Endothelial cell of umbilical vein (primary cell): ENCODE results near the gene APOBEC4. TPM values are rescaled to one million over a fixed set of nuclear protein-coding genes. Genes with fewer than 3 reads are reported as not detected.

Source experiments
- BruUV-seq: library from RNA; stranded (reverse); fragments of 400-500 nt; replicated peaks from 2 replicates; lab custom pipeline; 2021; lab: Mats Ljungman, UMichigan
- CTCF ChIA-PET: fragments of 300-600, 350-600 bp; sonication (Branson Sonifier 250); formaldehyde crosslinking; loops from one replicate; lab custom pipeline; 2021; ENCODE audit warnings: antibody characterized with exemption, inconsistent platforms; lab: Charles Lee
- POLR2A ChIA-PET: fragments of 300-600, 350-600 bp; sonication (Branson Sonifier 250); formaldehyde crosslinking; loops from one replicate; lab custom pipeline; 2021; ENCODE audit warnings: antibody characterized with exemption, inconsistent platforms; lab: Charles Lee
- DNase-seq: peaks from one replicate; pipeline ENCODE4 v3.0.0-alpha.2; 2011; ENCODE audit warnings: low read depth, low spot score
- FAIRE-seq: peaks from 2 replicates; lab custom pipeline; 2011; peaks lifted over from hg19 to GRCh38; lab: Jason Lieb, UNC
- H2AFZ ChIP-seq: 2 replicates; pipeline ENCODE4 v1.6.0; 2012; ENCODE audit warnings: low read depth, low read length, control low read depth, inconsistent platforms
- H3K27ac ChIP-seq: 2 replicates; pipeline ENCODE4 v1.5.1; 2011; ENCODE audit warnings: low read depth, mild to moderate bottlenecking, control low read depth, low read length, moderate library complexity; ENCODE audit not compliant: insufficient read depth
- H3K27me3 ChIP-seq, 2 experiments: 2 replicates each; pipeline versions ENCODE4 v1.6.0 to v1.6.1; 2011; ENCODE audit warnings: low read length in 2 of 2, mixed read lengths in 1 of 2; ENCODE audit not compliant: control insufficient read depth in 2 of 2, insufficient read depth in 2 of 2
- H3K36me3 ChIP-seq, 2 experiments: 2 replicates in 1 of 2; 3 replicates in 1 of 2; pipeline ENCODE4 v1.5.1; 2011; ENCODE audit warnings: low read length in 2 of 2, mild to moderate bottlenecking in 1 of 2, moderate library complexity in 1 of 2; ENCODE audit not compliant: control insufficient read depth in 2 of 2, insufficient read depth in 2 of 2; ENCODE audit errors: extremely low read depth in 1 of 2
- H3K4me1 ChIP-seq: 3 replicates; pipeline ENCODE4 v1.5.1; 2011; ENCODE audit warnings: mild to moderate bottlenecking, low read length; ENCODE audit not compliant: control insufficient read depth, insufficient read depth; ENCODE audit errors: extremely low read depth
- H3K4me2 ChIP-seq: 2 replicates; pipeline ENCODE4 v1.6.1; 2011; ENCODE audit warnings: low read length, control low read depth, mixed read lengths; ENCODE audit not compliant: insufficient read depth
- H3K4me3 ChIP-seq, 3 experiments: fragments of 200-600 bp in 1 of 3; sonication (generic), shearing (Covaris generic) in 1 of 3; replicated peaks in 1 of 3; 2 replicates each; pipeline ENCODE4 v1.5.1; 2011 to 2016; ENCODE audit warnings: control low read depth in 3 of 3, low read length in 3 of 3, mild to moderate bottlenecking in 2 of 3, inconsistent platforms in 1 of 3, low read depth in 1 of 3, moderate library complexity in 1 of 3; ENCODE audit not compliant: insufficient read depth in 1 of 3
- H3K79me2 ChIP-seq: 2 replicates; pipeline ENCODE4 v1.6.0; 2012; ENCODE audit warnings: low read length, inconsistent platforms; ENCODE audit not compliant: control insufficient read depth, insufficient read depth
- H3K9ac ChIP-seq: replicated peaks from 2 replicates; pipeline ENCODE3; 2011; ENCODE audit warnings: low read length, control low read depth; ENCODE audit not compliant: insufficient read depth; ENCODE audit errors: extremely low read depth
- H3K9me1 ChIP-seq: replicated peaks from 3 replicates; pipeline ENCODE4 v1.6.0; 2011; ENCODE audit warnings: mild to moderate bottlenecking, low read length; ENCODE audit not compliant: control insufficient read depth, insufficient read depth; ENCODE audit errors: extremely low read depth
- H3K9me3 ChIP-seq: replicated peaks from 2 replicates; pipeline ENCODE4 v1.5.1; 2012; ENCODE audit warnings: low read length, inconsistent platforms; ENCODE audit not compliant: control insufficient read depth, insufficient read depth
- H4K20me1 ChIP-seq: replicated peaks from 2 replicates; pipeline ENCODE3; 2011; ENCODE audit warnings: mild to moderate bottlenecking, low read length; ENCODE audit not compliant: control insufficient read depth, insufficient read depth; ENCODE audit errors: extremely low read depth
- EZH2 ChIP-seq: IDR thresholded peaks from 2 replicates; pipeline ENCODE4 v1.6.1; 2012; ENCODE audit warnings: borderline replicate concordance, low read depth, mild to moderate bottlenecking, moderate library complexity, low read length, inconsistent platforms; ENCODE audit not compliant: severe bottlenecking
- GATA2 ChIP-seq: IDR thresholded peaks from 2 replicates; pipeline ENCODE4 v1.7.0; 2011; ENCODE audit warnings: low read depth, mild to moderate bottlenecking, moderate library complexity, mixed read lengths, low read length; ENCODE audit not compliant: insufficient read length, insufficient read depth
- JUN ChIP-seq: IDR thresholded peaks from 2 replicates; pipeline ENCODE4 v1.6.1; 2011; ENCODE audit warnings: borderline replicate concordance, low read depth; ENCODE audit not compliant: insufficient read length, insufficient read depth
- POLR2A ChIP-seq: IDR thresholded peaks from 2 replicates; pipeline ENCODE4 v1.6.1; 2012; ENCODE audit warnings: low read depth, mild to moderate bottlenecking, control low read depth, low read length
- POLR2AphosphoS5 ChIP-seq: IDR thresholded peaks from 2 replicates; pipeline ENCODE4 v1.6.1; 2012; ENCODE audit warnings: low read depth, mild to moderate bottlenecking, control low read depth, low read length, moderate library complexity; ENCODE audit not compliant: insufficient read depth
- dilution Hi-C: fragments of 300-500 bp; cut with MboI; formaldehyde crosslinking; loops from one replicate; pipeline ENCODE4 v1.15.0; 2019; ENCODE audit warnings: low sequenced_read_pairs; ENCODE audit not compliant: extremely low pct_ligation_motif_present
- intact Hi-C: fragments of 100-400 bp; cut with micrococcal nuclease; formaldehyde crosslinking; loops from one replicate; pipeline ENCODE4 v1.10.0; 2022
- polyA plus RNA-seq, 4 experiments: library from polyadenylated mRNA; depleted of rRNA in 3 of 4; stranded (reverse) in 3 of 4; unstranded in 1 of 4; fragments of >200 nt; gene quantifications; 2 replicates each; pipeline versions ENCODE4 v1.2.1 to v1.2.3, GENCODE V29; 2011 to 2012; ENCODE audit warnings: missing spikeins in 1 of 4
- total RNA-seq: library from RNA; stranded (reverse); gene quantifications from 2 replicates; pipeline ENCODE4 v1.2.3, GENCODE V29; 2021

Gene APOBEC4
- total and polyA plus RNA-seq, 2 donors (not counting 3 experiments of a cell fraction or from before 2014, with no cell fraction given), result not detected

DNA sequence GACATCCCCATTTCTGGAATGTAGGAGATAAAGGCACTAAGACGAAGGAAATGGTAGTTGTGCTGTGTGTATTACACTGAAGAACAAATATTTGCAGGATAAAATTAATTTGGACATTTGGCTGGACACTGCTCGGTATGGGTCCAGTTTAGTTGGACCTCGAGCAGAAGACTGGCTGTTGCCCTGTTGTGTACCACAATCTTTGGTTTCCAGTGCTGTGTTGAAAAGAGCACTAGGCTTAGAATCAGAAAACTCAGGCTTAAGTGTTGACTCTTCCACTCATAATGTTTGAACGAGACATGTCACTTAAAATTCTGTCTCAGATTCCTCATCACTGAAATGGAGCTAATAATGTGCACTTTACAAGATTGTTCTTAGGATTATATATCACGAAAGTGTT lies 16.3 kb downstream of the APOBEC4 start:
- BruUV-seq, result no TSS peak
- DNase-seq (no peak), FAIRE-seq (no peak)
- ChIA-PET POLR2A (no interaction called here), CTCF (interaction anchor here (0.8 kb wide), 1 partner anchor 279 kb away, joined by 3 read pairs; no protein-coding TSS in a partner anchor)
- peaks cover 26% of the 10 kb centered on the region for H3K4me1 ChIP-seq
- H3K9me3 ChIP-seq, result no peaks in the 10 kb centered on the region
- TF ChIP-seq POLR2AphosphoS5 (no peak), EZH2 (no peak), JUN (no peak)
- peaks cover 35% of the 10 kb centered on the region for H3K79me2 ChIP-seq
- dilution Hi-C loops, result no loop called here
- peak overlapping the region; percentile 22 for H2AFZ ChIP-seq
- H3K4me2 ChIP-seq, result peak overlapping the region; percentile 81
- H3K27ac ChIP-seq, result no peak overlapping the region
- H3K9me1 ChIP-seq, result no peaks in the 10 kb centered on the region
- H3K36me3 ChIP-seq, result no peaks in the 10 kb centered on the region
- H4K20me1 ChIP-seq, result peaks cover 4% of the 10 kb centered on the region
- intact Hi-C loops, result loop anchor here (1.0 to 10.0 kb wide), 5 partner anchors 15 to 1738 kb away; partner anchors contain the start of genes RGL1 and TSEN15
- H3K27me3 ChIP-seq, result no peaks in the 10 kb centered on the region
- peak overlapping the region in 1 of 3 experiments; percentile 73 for H3K4me3 ChIP-seq
- no peak overlapping the region for H3K9ac ChIP-seq

- Histone ChIP-seq H3K4me2 (peak overlapping the region; percentile 81), H3K4me1 (peaks cover 28% of the 10 kb centered on the region), H3K9me3 (no peaks in the 10 kb centered on the region), H4K20me1 (peaks cover 4% of the 10 kb centered on the region), H3K4me3 (peak overlapping the region; percentile 57 to 93 (median 73)), H3K27ac (no peak overlapping the region), H3K9me1 (no peaks in the 10 kb centered on the region), H2AFZ (peak overlapping the region; percentile 96), H3K27me3 (no peaks in the 10 kb centered on the region), H3K79me2 (peaks cover 37% of the 10 kb centered on the region), H3K9ac (peak overlapping the region; percentile 37), H3K36me3 (no peaks in the 10 kb centered on the region)
- BruUV-seq, result no TSS peak
- ChIA-PET POLR2A (no interaction called here), CTCF (interaction anchor here (1.0 to 5.6 kb wide), 2 partner anchors 16 to 279 kb away, joined by 3 to 46 read pairs; no protein-coding TSS in a partner anchor)
- intact Hi-C loops, result loop anchor here (1.0 to 10.0 kb wide), 5 partner anchors 15 to 1738 kb away; partner anchors contain the start of genes RGL1 and TSEN15
- no peak for TF ChIP-seq POLR2AphosphoS5
- TF ChIP-seq POLR2A, result no peak
- peak; percentile 39 for TF ChIP-seq GATA2
- FAIRE-seq, result no peak
- dilution Hi-C loops, result no loop called here
- DNase-seq, result no peak
These were observed 16.8 kb downstream of the APOBEC4 start for GRCh38 chr1:183636334-183636682.
